Omental fat pad (tissue), 4 donors: ENCODE measurements around the gene ADTRP. TPM values are rescaled to one million over a fixed set of nuclear protein-coding genes. Genes with fewer than 3 reads are reported as not detected.
"Not testable (repeated sequence)": the region's sequence is repeated elsewhere in the genome, so short reads cannot be mapped to it uniquely, and the experiment has no call there.

Experiments used
- ATAC-seq: fragments of 150-250 bp; one replicate; pipeline ENCODE4 v1.9.1; 2016; ENCODE audit warnings: mild to moderate bottlenecking, moderate library complexity; ENCODE audit not compliant: low FRiP score
- DNase-seq: peaks from one replicate; pipeline ENCODE4 v3.0.0-alpha.2; 2019; ENCODE audit warnings: low spot score
- total RNA-seq, 4 donors: library from RNA; depleted of rRNA; stranded (reverse); fragments of >200 nt; gene quantifications; one replicate each; pipeline ENCODE4 v1.1.0, GENCODE V29; 2016
- TF ChIP-seq, protein P1 (sequence below), 3 donors: fragments of 450-650 bp; IDR thresholded peaks; one replicate each; pipeline ENCODE4 v1.5.1; 2016 to 2017; ENCODE audit warnings: antibody characterized with exemption in 3 of 3, mild to moderate bottlenecking in 3 of 3, moderate library complexity in 2 of 3

Gene ADTRP
- total RNA-seq, 4 donors from 2014 or later = 0.31 to 2.4 (median 0.37) TPM; not detected in 1

DNA sequence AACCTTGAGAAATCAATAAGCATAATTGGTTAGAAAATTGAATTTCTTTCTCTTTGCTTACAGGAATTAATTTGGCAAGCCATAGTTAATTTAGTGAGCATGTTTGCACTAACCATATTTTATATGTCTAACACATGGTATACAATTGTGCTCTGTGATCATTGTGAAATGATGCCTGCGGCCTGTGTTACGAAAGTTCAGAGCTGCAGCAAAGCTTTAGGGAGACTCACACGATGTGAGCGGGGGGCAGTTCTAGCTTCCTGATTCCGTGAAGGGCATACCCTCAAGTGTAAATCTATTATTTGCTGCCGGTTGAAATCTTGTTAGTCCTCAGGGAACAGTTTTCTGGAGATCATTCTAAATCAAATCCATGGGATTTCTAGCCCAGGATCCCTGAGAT lies 25.5 kb upstream of the ADTRP start:
- DNase-seq (no peak), ATAC-seq (no peak)
- TF ChIP-seq, protein P1, sequence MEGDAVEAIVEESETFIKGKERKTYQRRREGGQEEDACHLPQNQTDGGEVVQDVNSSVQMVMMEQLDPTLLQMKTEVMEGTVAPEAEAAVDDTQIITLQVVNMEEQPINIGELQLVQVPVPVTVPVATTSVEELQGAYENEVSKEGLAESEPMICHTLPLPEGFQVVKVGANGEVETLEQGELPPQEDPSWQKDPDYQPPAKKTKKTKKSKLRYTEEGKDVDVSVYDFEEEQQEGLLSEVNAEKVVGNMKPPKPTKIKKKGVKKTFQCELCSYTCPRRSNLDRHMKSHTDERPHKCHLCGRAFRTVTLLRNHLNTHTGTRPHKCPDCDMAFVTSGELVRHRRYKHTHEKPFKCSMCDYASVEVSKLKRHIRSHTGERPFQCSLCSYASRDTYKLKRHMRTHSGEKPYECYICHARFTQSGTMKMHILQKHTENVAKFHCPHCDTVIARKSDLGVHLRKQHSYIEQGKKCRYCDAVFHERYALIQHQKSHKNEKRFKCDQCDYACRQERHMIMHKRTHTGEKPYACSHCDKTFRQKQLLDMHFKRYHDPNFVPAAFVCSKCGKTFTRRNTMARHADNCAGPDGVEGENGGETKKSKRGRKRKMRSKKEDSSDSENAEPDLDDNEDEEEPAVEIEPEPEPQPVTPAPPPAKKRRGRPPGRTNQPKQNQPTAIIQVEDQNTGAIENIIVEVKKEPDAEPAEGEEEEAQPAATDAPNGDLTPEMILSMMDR (IDR thresholded peaks at IDR 0.05) = no peak

- TF ChIP-seq, protein P1 (IDR thresholded peaks at IDR 0.05) = no peak
- DNase-seq (no peak), ATAC-seq (no peak)
Measured at GRCh38 chr6:11803591-11803971, 25.0 kb upstream of the ADTRP start.

DNA sequence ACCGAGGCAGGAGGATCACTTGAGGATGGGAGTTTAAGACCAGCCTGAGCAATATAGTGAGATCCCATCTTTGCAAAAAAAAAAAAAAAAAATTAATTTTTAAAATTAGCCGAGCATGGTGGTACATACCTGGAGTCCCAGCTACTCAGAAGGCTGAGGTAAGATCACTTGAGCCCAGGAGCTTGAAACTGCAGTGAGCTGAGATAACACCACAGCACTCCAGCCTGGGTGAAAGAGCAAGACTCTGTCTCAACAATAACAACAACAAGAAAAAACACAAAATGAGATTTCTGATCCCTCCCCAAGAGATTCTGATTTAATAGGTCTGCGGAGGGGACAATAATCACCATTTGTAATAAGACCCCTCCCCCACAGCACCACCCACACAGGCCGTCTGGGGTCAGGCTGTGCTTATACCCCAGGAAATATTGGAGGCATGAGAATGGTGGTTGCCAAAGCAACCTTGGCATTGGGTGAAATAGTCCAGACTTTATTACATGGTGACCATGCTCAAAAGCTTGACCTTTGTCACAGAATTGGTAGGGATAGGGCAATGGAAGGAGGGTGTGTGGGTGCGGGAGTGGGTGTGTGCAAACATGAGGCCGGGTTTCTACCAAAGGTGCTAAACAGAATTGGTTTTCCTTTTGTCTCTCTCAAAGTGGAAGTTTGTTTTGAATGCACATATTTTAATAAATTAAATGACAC lies 24.4 kb upstream of the ADTRP start:
- TF ChIP-seq, protein P1 (IDR thresholded peaks at IDR 0.05) = no peak
- ATAC-seq (no peak), DNase-seq (no peak)

DNA sequence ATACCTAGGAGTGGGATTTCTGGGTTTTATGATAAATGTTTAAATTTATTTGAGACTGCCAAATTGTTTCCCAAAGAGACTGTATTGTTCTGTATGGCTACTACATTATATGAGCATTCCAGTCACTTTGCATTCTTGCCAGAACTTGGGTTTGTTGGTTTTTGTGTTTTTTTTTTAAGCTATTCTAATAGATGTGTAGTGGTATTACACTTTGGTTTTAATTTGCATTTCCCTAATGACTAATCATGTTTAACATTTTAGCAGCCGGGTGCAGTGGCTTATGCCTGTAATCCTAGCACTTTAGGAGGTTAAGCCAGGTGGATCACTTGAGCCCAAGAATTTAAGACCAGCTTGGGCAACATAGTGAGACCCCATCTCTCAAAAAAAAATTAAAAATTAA lies 21.9 kb upstream of the ADTRP start:
- not testable (repeated sequence) for DNase-seq, ATAC-seq

DNA sequence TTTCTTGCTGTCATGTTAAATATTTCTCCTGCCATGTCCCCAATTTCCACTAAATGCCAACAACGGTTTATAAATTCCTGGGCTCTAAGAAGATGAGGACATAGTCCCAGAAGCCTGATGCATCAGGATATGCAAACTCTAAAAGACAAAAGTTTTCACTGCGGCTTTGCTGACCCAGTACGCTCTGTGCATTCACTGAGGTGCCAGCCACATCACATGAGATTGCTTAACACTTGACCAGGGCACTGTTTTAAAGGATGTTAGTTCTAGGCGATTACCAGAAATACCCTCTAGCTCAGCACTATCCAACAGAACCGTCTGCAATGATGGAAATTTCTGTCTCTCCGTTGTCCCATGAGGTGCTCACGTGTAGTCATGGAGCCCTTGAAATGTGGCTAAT lies 19.9 kb upstream of the ADTRP start:
- TF ChIP-seq, protein P1 (IDR thresholded peaks at IDR 0.05) = no peak
- DNase-seq (no peak), ATAC-seq (no peak)

- no peak for DNase-seq
- TF ChIP-seq, protein P1 (IDR thresholded peaks at IDR 0.05) = no peak
- no peak for ATAC-seq
Measured at GRCh38 chr6:11798096-11798495, 19.5 kb upstream of the ADTRP start.

GRCh38 chr6:11796829-11797228 lies 18.2 kb upstream of the ADTRP start:
- TF ChIP-seq, protein P1 (IDR thresholded peaks at IDR 0.05) = no peak

More at GRCh38 chr6:11796829-11797228, 18.2 kb upstream of the ADTRP start:
- ATAC-seq = no peak
- no peak for DNase-seq
